CD8-positive, alpha-beta memory T cell (primary cell): ENCODE data around the gene BCL11A. TPM values are rescaled to one million over a fixed set of nuclear protein-coding genes. Genes with fewer than 3 reads are reported as not detected.

Source experiments
- CTCF ChIA-PET: fragments of 350-600 bp; sonication (Branson Sonifier 250); formaldehyde crosslinking; loops from one replicate; lab custom pipeline; 2021; ENCODE audit warnings: antibody characterized with exemption; lab: Charles Lee
- POLR2A ChIA-PET: fragments of 350-600 bp; sonication (Branson Sonifier 250); formaldehyde crosslinking; loops from one replicate; lab custom pipeline; 2021; ENCODE audit warnings: antibody characterized with exemption; lab: Charles Lee
- DNase-seq, 5 donors: peaks; one replicate each; pipeline versions ENCODE4 v3.0.0 to v3.0.0-alpha.2; 2020 to 2022; ENCODE audit warnings: mixed read lengths in 1 of 5
- H3K27ac ChIP-seq: one replicate; pipeline ENCODE4 v1.7.0; 2013; ENCODE audit warnings: low read depth, mild to moderate bottlenecking, low read length, moderate library complexity
- H3K27me3 ChIP-seq: 2 replicates; pipeline ENCODE4 v1.7.0; 2013; ENCODE audit warnings: low read length, mild to moderate bottlenecking; ENCODE audit not compliant: insufficient read depth, poor library complexity, severe bottlenecking
- H3K36me3 ChIP-seq: 2 replicates; pipeline ENCODE4 v1.7.0; 2013; ENCODE audit warnings: mild to moderate bottlenecking, low read length, moderate library complexity; ENCODE audit not compliant: insufficient read depth
- H3K4me1 ChIP-seq: 2 replicates; pipeline ENCODE4 v1.7.0; 2013; ENCODE audit warnings: mild to moderate bottlenecking, low read length, moderate library complexity; ENCODE audit not compliant: insufficient read depth
- H3K4me3 ChIP-seq: 2 replicates; pipeline ENCODE4 v1.7.0; 2013; ENCODE audit warnings: mild to moderate bottlenecking, low read length
- H3K9me3 ChIP-seq: 2 replicates; pipeline ENCODE4 v1.7.0; 2013; ENCODE audit warnings: mild to moderate bottlenecking, low read length
- H3K27ac Mint-ChIP-seq, 8 donors: one replicate each; pipeline ENCODE4 v1.8.0; 2020 to 2021; ENCODE audit warnings: mixed read lengths in 8 of 8, mild to moderate bottlenecking in 6 of 8, inconsistent platforms in 3 of 8, moderate library complexity in 3 of 8
- H3K27me3 Mint-ChIP-seq, 2 donors: one replicate each; pipeline ENCODE4 v1.8.0; 2020 to 2021; ENCODE audit warnings: mixed read lengths in 2 of 2, mild to moderate bottlenecking in 1 of 2, moderate library complexity in 1 of 2
- H3K36me3 Mint-ChIP-seq, 3 donors: one replicate each; pipeline ENCODE4 v1.8.0; 2020 to 2021; ENCODE audit warnings: mixed read lengths in 3 of 3, inconsistent platforms in 1 of 3, mild to moderate bottlenecking in 1 of 3
- H3K4me1 Mint-ChIP-seq, 3 donors: one replicate each; pipeline ENCODE4 v1.8.0; 2020 to 2021; ENCODE audit warnings: mixed read lengths in 3 of 3, inconsistent platforms in 1 of 3, mild to moderate bottlenecking in 1 of 3
- H3K4me3 Mint-ChIP-seq, 7 donors: one replicate each; pipeline ENCODE4 v1.8.0; 2020 to 2021; ENCODE audit warnings: mixed read lengths in 7 of 7, mild to moderate bottlenecking in 6 of 7, moderate library complexity in 4 of 7, inconsistent platforms in 2 of 7
- H3K9me3 Mint-ChIP-seq, 5 donors: one replicate each; pipeline ENCODE4 v1.8.0; 2020 to 2022; ENCODE audit warnings: mixed read lengths in 5 of 5, mild to moderate bottlenecking in 3 of 5, moderate library complexity in 2 of 5, inconsistent platforms in 1 of 5
- polyA plus RNA-seq: library from polyadenylated mRNA; unstranded; fragments of 300-500 nt; fragmentation: Illumina TruSeq; gene quantifications from one replicate; pipeline ENCODE4 v1.2.3, GENCODE V29; 2021
- total RNA-seq, 2 experiments: library from RNA; stranded (reverse); gene quantifications; one replicate each; pipeline ENCODE4 v1.2.3, GENCODE V29; 2021

BCL11A gene
- total and polyA plus RNA-seq, 3 experiments from 2014 or later, result 0.07 to 0.15 TPM; not detected in 1

DNA sequence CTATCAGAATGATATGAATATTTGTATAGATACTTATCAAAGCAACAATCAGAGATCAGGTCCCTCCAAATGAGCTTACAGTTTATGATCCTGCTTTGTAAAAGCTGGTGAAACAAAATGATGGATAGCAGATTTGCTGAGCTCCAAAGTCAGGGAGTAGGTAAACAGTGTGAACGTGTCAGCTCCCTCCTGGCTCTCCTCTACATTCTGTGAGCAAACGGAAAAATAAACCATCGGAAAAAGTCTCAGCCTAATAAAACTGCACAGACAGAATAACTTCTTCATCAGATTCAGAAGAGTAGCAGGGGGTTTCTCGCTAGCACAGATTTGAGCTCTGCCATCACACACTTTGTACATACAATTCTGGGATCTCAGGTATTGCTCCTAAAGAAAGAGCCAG, 51.3 kb downstream of the BCL11A start:
- no peak for DNase-seq

DNA sequence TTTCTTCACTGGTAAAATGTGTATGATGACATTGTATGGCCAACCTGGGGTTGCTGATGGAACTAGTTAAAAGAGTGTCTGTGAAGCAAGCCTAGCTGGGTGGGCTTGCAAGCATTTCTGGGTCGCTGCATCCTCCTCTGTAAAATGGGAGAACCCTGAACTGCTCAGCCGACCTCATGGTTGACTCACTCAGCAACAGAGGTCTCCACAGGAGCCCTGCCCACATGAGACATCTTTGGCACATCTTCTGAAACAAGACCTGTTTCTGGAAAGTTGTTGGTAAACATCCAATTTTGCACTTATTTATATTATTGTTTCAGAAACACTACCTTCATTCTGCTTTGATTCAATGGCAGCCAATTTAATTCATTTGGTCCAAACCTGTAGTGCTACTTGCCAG, 52.6 kb downstream of the BCL11A start:
- H3K9me3 ChIP-seq, result no peaks in the 10 kb centered on the region
- H3K27ac ChIP-seq, result no peak overlapping the region
- no peaks in the 10 kb centered on the region for H3K36me3 ChIP-seq
- H3K36me3 Mint-ChIP-seq, result no peaks in the 10 kb centered on the region
- ChIA-PET CTCF (no interaction called here), POLR2A (no interaction called here)
- peaks cover 8 to 41% of the 10 kb centered on the region in 2 donors for H3K27me3 Mint-ChIP-seq
- no peak overlapping the region for H3K27ac Mint-ChIP-seq
- H3K27me3 ChIP-seq, result peaks cover 4% of the 10 kb centered on the region
- H3K4me1 ChIP-seq, result no peaks in the 10 kb centered on the region
- no peak overlapping the region for H3K4me3 Mint-ChIP-seq
- no peaks in the 10 kb centered on the region for H3K4me1 Mint-ChIP-seq
- no peak overlapping the region for H3K4me3 ChIP-seq
- no peak for DNase-seq
- H3K9me3 Mint-ChIP-seq, result no peaks in the 10 kb centered on the region

More for the DNA sequence above, 51.3 kb downstream of the BCL11A start:
- Mint-ChIP-seq H3K27me3 (peaks cover 10 to 49% of the 10 kb centered on the region in 2 donors), H3K4me1 (no peaks in the 10 kb centered on the region), H3K27ac (no peak overlapping the region), H3K36me3 (no peaks in the 10 kb centered on the region), H3K4me3 (no peak overlapping the region), H3K9me3 (no peaks in the 10 kb centered on the region)
- Histone ChIP-seq H3K27ac (no peak overlapping the region), H3K27me3 (peaks cover 4% of the 10 kb centered on the region), H3K36me3 (no peaks in the 10 kb centered on the region), H3K4me3 (no peak overlapping the region), H3K9me3 (no peaks in the 10 kb centered on the region), H3K4me1 (no peaks in the 10 kb centered on the region)
- ChIA-PET POLR2A (no interaction called here), CTCF (no interaction called here)

DNA sequence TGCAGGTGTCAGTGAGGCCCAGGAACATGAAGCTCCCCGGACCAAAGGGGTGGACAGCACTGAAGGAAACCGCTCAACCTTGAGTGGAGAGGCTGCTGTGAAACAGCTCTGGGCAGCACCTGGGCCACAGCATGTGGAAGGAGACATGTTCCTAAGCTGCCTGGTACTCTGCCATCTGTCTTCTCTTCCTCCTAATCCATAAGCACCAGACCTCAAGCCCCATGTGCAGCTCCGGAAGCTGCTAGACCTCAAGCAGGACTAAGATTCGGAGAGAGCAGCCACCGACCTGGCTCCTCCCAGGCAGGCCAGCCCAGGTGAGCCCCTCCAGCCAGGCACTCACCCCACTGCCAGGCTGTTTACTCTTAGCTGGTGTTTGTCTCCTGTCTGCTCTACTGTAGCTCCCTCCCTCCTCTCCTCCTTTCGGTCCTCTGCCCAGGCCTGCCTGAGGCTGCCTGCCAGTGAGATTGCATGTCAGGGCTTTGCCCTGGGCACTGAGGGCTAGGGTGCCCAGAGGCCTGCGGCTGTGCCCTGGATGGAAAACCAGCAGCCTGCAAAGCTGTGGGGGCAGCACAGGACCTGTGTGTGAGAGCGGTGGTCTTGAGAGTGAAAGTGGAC, 53.7 kb downstream of the BCL11A start:
- H3K4me3 ChIP-seq, result no peak overlapping the region
- no peak for DNase-seq
- ChIA-PET CTCF (no interaction called here), POLR2A (no interaction called here)
- Mint-ChIP-seq H3K36me3 (no peaks in the 10 kb centered on the region), H3K9me3 (no peaks in the 10 kb centered on the region), H3K27ac (no peak overlapping the region), H3K27me3 (peaks cover 5 to 30% of the 10 kb centered on the region in 2 donors), H3K4me1 (no peaks in the 10 kb centered on the region), H3K4me3 (no peak overlapping the region)
- H3K36me3 ChIP-seq, result no peaks in the 10 kb centered on the region
- H3K27ac ChIP-seq, result no peak overlapping the region
- no peaks in the 10 kb centered on the region for H3K4me1 ChIP-seq
- H3K9me3 ChIP-seq, result no peaks in the 10 kb centered on the region
- H3K27me3 ChIP-seq, result peaks cover 4% of the 10 kb centered on the region

DNA sequence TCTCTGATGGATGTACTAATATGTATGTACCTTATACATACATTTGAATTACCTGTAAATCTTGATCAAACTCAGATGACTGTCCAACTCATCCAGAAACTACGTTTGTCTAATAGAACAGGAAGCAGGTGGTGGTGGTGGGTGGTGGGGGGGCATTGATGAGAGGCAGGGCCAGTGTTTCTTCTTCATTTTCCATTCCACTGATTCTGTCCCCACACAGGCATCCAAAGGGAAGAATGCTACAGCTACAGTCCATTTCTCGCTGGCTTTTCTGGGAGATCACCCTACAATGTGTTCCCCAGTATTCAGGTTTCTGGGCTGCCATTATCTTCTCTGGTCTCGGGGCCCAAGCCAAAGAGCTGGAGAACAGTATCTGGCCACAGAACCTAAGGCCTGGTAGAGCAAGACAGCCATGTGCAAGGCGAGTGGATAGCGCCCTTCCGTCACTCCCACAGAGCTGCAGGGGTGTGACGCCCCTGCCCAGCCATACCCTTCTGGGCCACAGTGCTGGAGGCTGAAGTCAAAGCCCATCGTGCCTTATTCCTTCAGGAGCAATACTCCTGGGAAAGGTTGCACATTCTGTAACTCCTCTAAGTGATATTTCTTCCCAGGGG, 54.5 kb downstream of the BCL11A start:
- Mint-ChIP-seq H3K9me3 (peaks cover 0 to 2% (median 0%) of the 10 kb centered on the region in 5 donors), H3K36me3 (no peaks in the 10 kb centered on the region), H3K4me3 (no peak overlapping the region), H3K27me3 (peaks cover 5 to 25% of the 10 kb centered on the region in 2 donors), H3K27ac (no peak overlapping the region), H3K4me1 (no peaks in the 10 kb centered on the region)
- H3K9me3 ChIP-seq, result no peaks in the 10 kb centered on the region
- CTCF ChIA-PET, result no interaction called here
- no peaks in the 10 kb centered on the region for H3K27me3 ChIP-seq
- POLR2A ChIA-PET, result no interaction called here
- H3K4me3 ChIP-seq, result no peak overlapping the region
- no peak overlapping the region for H3K27ac ChIP-seq
- no peaks in the 10 kb centered on the region for H3K36me3 ChIP-seq
- H3K4me1 ChIP-seq, result no peaks in the 10 kb centered on the region
- DNase-seq, result no peak

DNA sequence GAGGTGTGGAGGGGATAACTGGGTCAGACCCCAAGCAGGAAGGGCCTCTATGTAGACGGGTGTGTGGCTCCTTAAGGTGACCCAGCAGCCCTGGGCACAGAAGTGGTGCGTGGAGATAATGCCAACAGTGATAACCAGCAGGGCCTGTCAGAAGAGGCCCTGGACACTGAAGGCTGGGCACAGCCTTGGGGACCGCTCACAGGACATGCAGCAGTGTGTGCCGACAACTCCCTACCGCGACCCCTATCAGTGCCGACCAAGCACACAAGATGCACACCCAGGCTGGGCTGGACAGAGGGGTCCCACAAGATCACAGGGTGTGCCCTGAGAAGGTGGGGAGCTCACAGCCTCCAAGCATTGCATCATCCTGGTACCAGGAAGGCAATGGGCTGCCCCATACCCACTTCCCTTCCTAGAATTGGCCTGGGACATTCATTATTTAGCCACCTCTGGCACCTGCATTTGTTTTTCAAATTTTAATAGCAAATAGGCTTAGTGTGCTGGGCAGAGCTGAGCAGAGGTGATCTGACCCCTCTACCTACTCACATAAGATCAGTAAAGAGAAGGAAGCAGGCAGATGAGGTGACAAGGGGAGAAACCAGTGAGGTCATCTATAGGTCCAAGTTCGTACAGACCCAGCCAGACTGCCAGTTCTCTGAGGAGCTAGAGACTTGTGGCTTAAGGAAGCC, 55.2 kb downstream of the BCL11A start:
- Histone ChIP-seq H3K9me3 (no peaks in the 10 kb centered on the region), H3K36me3 (no peaks in the 10 kb centered on the region), H3K4me3 (no peak overlapping the region), H3K27me3 (no peaks in the 10 kb centered on the region), H3K4me1 (no peaks in the 10 kb centered on the region), H3K27ac (no peak overlapping the region)
- no peak overlapping the region for H3K4me3 Mint-ChIP-seq
- no peak overlapping the region for H3K27ac Mint-ChIP-seq
- H3K9me3 Mint-ChIP-seq, result peaks cover 0 to 4% (median 0%) of the 10 kb centered on the region in 5 donors
- no peaks in the 10 kb centered on the region for H3K36me3 Mint-ChIP-seq
- H3K27me3 Mint-ChIP-seq, result peaks cover 5 to 26% of the 10 kb centered on the region in 2 donors
- ChIA-PET CTCF (no interaction called here), POLR2A (no interaction called here)
- no peak for DNase-seq
- no peaks in the 10 kb centered on the region for H3K4me1 Mint-ChIP-seq

DNA sequence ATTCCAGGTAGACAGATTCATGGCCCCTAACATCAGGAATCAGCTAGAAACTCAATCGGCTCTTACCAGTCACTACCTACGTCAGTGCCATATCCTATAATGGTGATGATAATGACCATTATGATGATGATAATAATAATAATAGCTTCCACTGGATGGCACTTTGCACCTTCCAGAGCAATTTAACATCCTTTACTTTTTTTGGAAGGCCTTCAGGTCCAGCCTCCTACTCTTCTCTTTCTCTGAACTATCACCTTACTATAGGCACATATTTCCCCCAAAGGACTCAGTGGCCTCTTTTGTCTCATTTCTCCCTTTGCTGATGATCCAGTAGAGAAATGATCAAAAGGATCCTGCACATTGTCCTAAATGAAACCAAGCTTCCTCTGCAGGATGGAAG, 56.0 kb downstream of the BCL11A start:
- H3K27me3 Mint-ChIP-seq, result peaks cover 5 to 27% of the 10 kb centered on the region in 2 donors
- ChIA-PET CTCF (no interaction called here), POLR2A (no interaction called here)
- no peaks in the 10 kb centered on the region for H3K36me3 Mint-ChIP-seq
- no peaks in the 10 kb centered on the region for H3K36me3 ChIP-seq
- H3K4me1 Mint-ChIP-seq, result no peaks in the 10 kb centered on the region
- H3K4me1 ChIP-seq, result no peaks in the 10 kb centered on the region
- no peak overlapping the region for H3K27ac Mint-ChIP-seq
- H3K9me3 ChIP-seq, result no peaks in the 10 kb centered on the region
- H3K27ac ChIP-seq, result no peak overlapping the region
- H3K4me3 ChIP-seq, result no peak overlapping the region
- DNase-seq, result no peak
- H3K9me3 Mint-ChIP-seq, result peaks cover 0 to 4% (median 0%) of the 10 kb centered on the region in 5 donors
- no peak overlapping the region for H3K4me3 Mint-ChIP-seq
- no peaks in the 10 kb centered on the region for H3K27me3 ChIP-seq

DNA sequence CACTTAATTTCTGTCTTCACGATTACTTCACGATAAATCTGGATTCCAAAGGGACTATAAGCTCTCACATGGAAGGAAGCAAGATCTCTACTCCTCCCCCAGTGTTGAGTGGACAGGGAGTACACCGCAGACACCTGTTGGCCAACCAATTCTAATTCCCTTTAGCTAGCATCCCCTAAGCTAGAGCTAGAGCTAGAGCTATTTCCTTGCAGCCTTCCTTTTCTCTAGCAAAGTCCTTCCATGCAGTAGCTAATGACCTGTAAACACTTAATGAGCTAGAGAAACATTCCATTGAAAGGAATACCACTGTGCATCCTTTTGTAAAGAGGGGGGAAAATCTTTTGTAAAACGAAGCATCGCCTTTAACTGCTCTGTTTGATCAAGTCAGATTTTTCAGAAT, 56.5 kb downstream of the BCL11A start:
- Mint-ChIP-seq H3K27ac (no peak overlapping the region), H3K4me1 (no peaks in the 10 kb centered on the region), H3K27me3 (peaks cover 5 to 22% of the 10 kb centered on the region in 2 donors), H3K9me3 (peaks cover 0 to 5% (median 0%) of the 10 kb centered on the region in 5 donors), H3K36me3 (no peaks in the 10 kb centered on the region), H3K4me3 (no peak overlapping the region)
- ChIA-PET CTCF (no interaction called here), POLR2A (no interaction called here)
- DNase-seq, result no peak
- Histone ChIP-seq H3K27me3 (no peaks in the 10 kb centered on the region), H3K9me3 (no peaks in the 10 kb centered on the region), H3K4me3 (no peak overlapping the region), H3K36me3 (no peaks in the 10 kb centered on the region), H3K27ac (no peak overlapping the region), H3K4me1 (no peaks in the 10 kb centered on the region)

DNA sequence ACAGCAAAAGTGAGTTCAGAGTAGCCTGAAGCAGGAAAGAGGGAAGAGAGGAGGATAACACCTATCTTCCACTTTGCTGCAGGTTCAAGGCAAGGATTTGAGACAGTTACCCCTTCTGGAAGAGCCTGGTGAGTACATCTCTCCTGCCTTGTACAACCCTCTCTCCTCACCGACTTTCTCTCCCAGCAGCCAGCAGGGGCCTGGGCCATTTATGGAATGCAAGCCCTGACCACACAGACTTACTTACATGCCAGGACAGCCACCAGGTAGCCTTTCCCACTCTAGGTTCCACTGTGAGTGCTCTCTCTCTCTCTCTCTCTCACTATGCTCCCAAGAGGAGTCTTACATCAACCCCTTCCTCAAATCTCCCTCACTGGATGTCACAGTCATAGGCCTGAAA, 57.0 kb downstream of the BCL11A start:
- CTCF ChIA-PET, result no interaction called here
- H3K9me3 ChIP-seq, result no peaks in the 10 kb centered on the region
- Mint-ChIP-seq H3K4me3 (no peak overlapping the region), H3K36me3 (no peaks in the 10 kb centered on the region), H3K27ac (no peak overlapping the region), H3K4me1 (no peaks in the 10 kb centered on the region), H3K27me3 (peaks cover 5 to 21% of the 10 kb centered on the region in 2 donors), H3K9me3 (peaks cover 0 to 5% (median 0%) of the 10 kb centered on the region in 5 donors)
- H3K4me3 ChIP-seq, result no peak overlapping the region
- H3K36me3 ChIP-seq, result no peaks in the 10 kb centered on the region
- H3K27ac ChIP-seq, result no peak overlapping the region
- DNase-seq, result no peak
- POLR2A ChIA-PET, result no interaction called here
- H3K27me3 ChIP-seq, result no peaks in the 10 kb centered on the region
- H3K4me1 ChIP-seq, result no peaks in the 10 kb centered on the region
